Measurements from ENCODE around the gene BRME1.

Gene BRME1

GRCh38 chr19:13881692-13882418 lies 24.1 kb downstream of the BRME1 start:
- Histone ChIP-seq H3K27ac (ENCODE audit: extremely low read depth, low read depth, low read length) (no peak overlapping the region), H3K4me1 (ENCODE audit: control insufficient read depth, insufficient read depth, low read length) (0 out of 2 replicates have a peak, but pooled peaks cover 2% of the 10 kb centered on the region), H3K36me3 (ENCODE audit: control insufficient read depth in 2 of 2, insufficient read depth in 1 of 2, low read length in 2 of 2) (no peaks in the 10 kb centered on the region), H3K9me3 (ENCODE audit: control insufficient read depth, insufficient read depth, low read depth, low read length) (no peaks in the 10 kb centered on the region), H3K4me3 (ENCODE audit: low read depth, low read length) (no peak overlapping the region)
- TF ChIP-seq ZFHX2 (tag by site-specific recombination; conservative IDR thresholded peaks at IDR 0.05) (peak; percentile 80), ZNF600 (tag by site-specific recombination; IDR thresholded peaks at IDR 0.05) (peak; percentile 49; the same call in 1 of the 2 replicates), ZNF510 (tag by site-specific recombination; IDR thresholded peaks at IDR 0.05; ENCODE audit: insufficient replicate concordance) (no peak), EGR2 (tag by site-specific recombination; IDR thresholded peaks at IDR 0.05; ENCODE audit: low read depth) (peak; percentile 78), ZNF701 (tag by site-specific recombination; IDR thresholded peaks at IDR 0.05) (no peak), ZNF426 (tag by site-specific recombination; IDR thresholded peaks at IDR 0.05) (no peak), KLF9 (tag by site-specific recombination; IDR thresholded peaks at IDR 0.05; ENCODE audit: low read depth) (no peak), ZFP69B (tag by site-specific recombination; IDR thresholded peaks at IDR 0.05) (peak; percentile 70; the same call in 1 of the 2 replicates)
- TF ChIP-seq, protein P1, sequence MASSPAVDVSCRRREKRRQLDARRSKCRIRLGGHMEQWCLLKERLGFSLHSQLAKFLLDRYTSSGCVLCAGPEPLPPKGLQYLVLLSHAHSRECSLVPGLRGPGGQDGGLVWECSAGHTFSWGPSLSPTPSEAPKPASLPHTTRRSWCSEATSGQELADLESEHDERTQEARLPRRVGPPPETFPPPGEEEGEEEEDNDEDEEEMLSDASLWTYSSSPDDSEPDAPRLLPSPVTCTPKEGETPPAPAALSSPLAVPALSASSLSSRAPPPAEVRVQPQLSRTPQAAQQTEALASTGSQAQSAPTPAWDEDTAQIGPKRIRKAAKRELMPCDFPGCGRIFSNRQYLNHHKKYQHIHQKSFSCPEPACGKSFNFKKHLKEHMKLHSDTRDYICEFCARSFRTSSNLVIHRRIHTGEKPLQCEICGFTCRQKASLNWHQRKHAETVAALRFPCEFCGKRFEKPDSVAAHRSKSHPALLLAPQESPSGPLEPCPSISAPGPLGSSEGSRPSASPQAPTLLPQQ (tag by site-specific recombination; IDR thresholded peaks at IDR 0.05): peak; percentile 72; the same call in 1 of the 2 replicates
- CTCF ChIA-PET: interaction anchor here (0.6 to 4.2 kb wide), 11 partner anchors 10 to 466 kb away, joined by 3 to 54 read pairs (median 4); partner anchors contain the start of genes IL27RA and MISP3
- POLR2A ChIA-PET: interaction anchor here (0.5 to 0.9 kb wide), 3 partner anchors 35 to 255 kb away, joined by 3 to 5 read pairs (median 4); no protein-coding TSS in a partner anchor

GRCh38 chr19:13881251-13881691 lies 24.6 kb downstream of the BRME1 start:
- Histone ChIP-seq H3K36me3 (ENCODE audit: control insufficient read depth in 2 of 2, insufficient read depth in 1 of 2, low read length in 2 of 2) (no peaks in the 10 kb centered on the region), H3K4me1 (ENCODE audit: control insufficient read depth, insufficient read depth, low read length) (0 out of 2 replicates have a peak, but pooled peaks cover 2% of the 10 kb centered on the region), H3K4me3 (ENCODE audit: low read depth, low read length) (no peak overlapping the region), H3K27ac (ENCODE audit: extremely low read depth, low read depth, low read length) (no peak overlapping the region), H3K9me3 (ENCODE audit: control insufficient read depth, insufficient read depth, low read depth, low read length) (no peaks in the 10 kb centered on the region)
- CTCF ChIA-PET: interaction anchor here (0.6 to 4.2 kb wide), 17 partner anchors 10 to 621 kb away, joined by 3 to 54 read pairs (median 5); partner anchors contain the start of genes DCAF15, IL27RA and MISP3
- POLR2A ChIA-PET: interaction anchor here (0.5 to 1.1 kb wide), 5 partner anchors 22 to 256 kb away, joined by 3 to 5 read pairs (median 4); partner anchors contain the start of gene MISP3
- TF ChIP-seq SCRT1 (tag by site-specific recombination; IDR thresholded peaks at IDR 0.05; ENCODE audit: borderline replicate concordance) (peak; percentile 92), ZBTB44 (tag by site-specific recombination; IDR thresholded peaks at IDR 0.05) (no peak), ZNF184 (tag by site-specific recombination; IDR thresholded peaks at IDR 0.05) (no peak), ZFHX2 (tag by site-specific recombination; conservative IDR thresholded peaks at IDR 0.05) (peak; percentile 94), SCRT2 (tag by site-specific recombination; IDR thresholded peaks at IDR 0.05) (peak; percentile 98), ZIC2 (tag by site-specific recombination; IDR thresholded peaks at IDR 0.05) (peak; percentile 74), EGR2 (tag by site-specific recombination; IDR thresholded peaks at IDR 0.05; ENCODE audit: low read depth) (peak; percentile 90)

Measured in HEK293 (cell line).